ENCODE data around the gene CACNA2D1. TPM values are rescaled to one million over a fixed set of nuclear protein-coding genes. Genes with fewer than 3 reads are reported as not detected.

The CACNA2D1 gene
- total RNA-seq, 1 experiment from 2014 or later: 0.27 TPM

DNA sequence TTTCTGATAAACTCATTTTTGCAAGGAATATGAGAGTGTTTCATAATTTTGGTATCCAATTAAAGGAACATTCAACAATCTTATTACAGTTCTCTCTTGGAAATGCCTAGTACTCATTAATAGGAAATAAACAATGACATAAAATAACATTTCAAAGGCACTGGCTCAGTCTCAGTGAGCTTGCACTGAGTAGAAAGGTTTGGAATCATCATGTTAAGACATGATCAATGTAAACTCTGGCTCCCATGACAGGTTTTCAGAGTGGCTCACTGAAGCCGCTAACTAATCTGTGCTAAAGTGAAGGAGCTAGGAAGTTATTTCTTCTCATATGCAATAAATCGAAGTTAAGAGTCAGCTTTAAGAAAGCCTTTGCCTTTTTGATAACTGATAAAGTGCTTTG, 470.5 kb downstream of the CACNA2D1 start:
- Histone ChIP-seq H3K9me3 (ENCODE audit: control insufficient read depth in 1 of 2, insufficient read depth in 1 of 2, low read depth in 1 of 2, low read length in 2 of 2) (no peaks in the 10 kb centered on the region), H3K27ac (ENCODE audit: low read depth, low read length) (no peak overlapping the region), H3K27me3 (ENCODE audit: insufficient read depth, low read length) (no peaks in the 10 kb centered on the region), H3K4me3 (replicated peaks in 1 of 2; ENCODE audit: low read depth in 1 of 2, low read length in 2 of 2) (no peak overlapping the region), H3K9me2 (ENCODE audit: insufficient read depth) (no peaks in the 10 kb centered on the region; the same call in 1 of the 2 replicates), H3K4me2 (ENCODE audit: low read length) (no peak overlapping the region), H3K36me3 (ENCODE audit: control insufficient read depth in 1 of 2, insufficient read depth in 2 of 2, low read length in 2 of 2) (no peaks in the 10 kb centered on the region), H3K4me1 (ENCODE audit: control insufficient read depth in 1 of 2, insufficient read depth in 2 of 2, low read length in 2 of 2) (no peaks in the 10 kb centered on the region), H3K79me2 (ENCODE audit: insufficient read depth, low read length) (no peaks in the 10 kb centered on the region), H4K20me1 (ENCODE audit: insufficient read depth) (no peaks in the 10 kb centered on the region), H2AFZ (ENCODE audit: low read depth, low read length, poor library complexity, severe bottlenecking) (no peak overlapping the region), H3K9ac (ENCODE audit: low read length) (no peak overlapping the region)
- ATAC-seq (no peak), DNase-seq (ENCODE audit: low read depth, low spot score) (no peak)
- ChIA-PET RAD21 (ENCODE audit: low non-redundant PET in 1 of 2, low total read pairs in 2 of 2, uncharacterized antibody in 2 of 2, unreplicated experiment in 2 of 2) (no interaction called here), CTCF (no interaction called here), POLR2A (no interaction called here)
- no TSS peak for BruUV-seq (replicated peaks)
- intact Hi-C loops (cut with micrococcal nuclease): no loop called here
- TF ChIP-seq, protein P1, sequence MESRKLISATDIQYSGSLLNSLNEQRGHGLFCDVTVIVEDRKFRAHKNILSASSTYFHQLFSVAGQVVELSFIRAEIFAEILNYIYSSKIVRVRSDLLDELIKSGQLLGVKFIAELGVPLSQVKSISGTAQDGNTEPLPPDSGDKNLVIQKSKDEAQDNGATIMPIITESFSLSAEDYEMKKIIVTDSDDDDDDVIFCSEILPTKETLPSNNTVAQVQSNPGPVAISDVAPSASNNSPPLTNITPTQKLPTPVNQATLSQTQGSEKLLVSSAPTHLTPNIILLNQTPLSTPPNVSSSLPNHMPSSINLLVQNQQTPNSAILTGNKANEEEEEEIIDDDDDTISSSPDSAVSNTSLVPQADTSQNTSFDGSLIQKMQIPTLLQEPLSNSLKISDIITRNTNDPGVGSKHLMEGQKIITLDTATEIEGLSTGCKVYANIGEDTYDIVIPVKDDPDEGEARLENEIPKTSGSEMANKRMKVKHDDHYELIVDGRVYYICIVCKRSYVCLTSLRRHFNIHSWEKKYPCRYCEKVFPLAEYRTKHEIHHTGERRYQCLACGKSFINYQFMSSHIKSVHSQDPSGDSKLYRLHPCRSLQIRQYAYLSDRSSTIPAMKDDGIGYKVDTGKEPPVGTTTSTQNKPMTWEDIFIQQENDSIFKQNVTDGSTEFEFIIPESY (IDR thresholded peaks at IDR 0.05; ENCODE audit: extremely low read depth, insufficient replicate concordance, low read length): no peak
- TF ChIP-seq POLR2AphosphoS5 (IDR thresholded peaks at IDR 0.05; ENCODE audit: low read depth, low read length) (no peak), CBX3 (IDR thresholded peaks at IDR 0.05; ENCODE audit: low read depth) (no peak), SIN3A (IDR thresholded peaks at IDR 0.05; ENCODE audit: low read depth) (no peak), EGR1 (IDR thresholded peaks at IDR 0.05; ENCODE audit: low read depth) (no peak)
- TF ChIP-seq, protein P2, sequence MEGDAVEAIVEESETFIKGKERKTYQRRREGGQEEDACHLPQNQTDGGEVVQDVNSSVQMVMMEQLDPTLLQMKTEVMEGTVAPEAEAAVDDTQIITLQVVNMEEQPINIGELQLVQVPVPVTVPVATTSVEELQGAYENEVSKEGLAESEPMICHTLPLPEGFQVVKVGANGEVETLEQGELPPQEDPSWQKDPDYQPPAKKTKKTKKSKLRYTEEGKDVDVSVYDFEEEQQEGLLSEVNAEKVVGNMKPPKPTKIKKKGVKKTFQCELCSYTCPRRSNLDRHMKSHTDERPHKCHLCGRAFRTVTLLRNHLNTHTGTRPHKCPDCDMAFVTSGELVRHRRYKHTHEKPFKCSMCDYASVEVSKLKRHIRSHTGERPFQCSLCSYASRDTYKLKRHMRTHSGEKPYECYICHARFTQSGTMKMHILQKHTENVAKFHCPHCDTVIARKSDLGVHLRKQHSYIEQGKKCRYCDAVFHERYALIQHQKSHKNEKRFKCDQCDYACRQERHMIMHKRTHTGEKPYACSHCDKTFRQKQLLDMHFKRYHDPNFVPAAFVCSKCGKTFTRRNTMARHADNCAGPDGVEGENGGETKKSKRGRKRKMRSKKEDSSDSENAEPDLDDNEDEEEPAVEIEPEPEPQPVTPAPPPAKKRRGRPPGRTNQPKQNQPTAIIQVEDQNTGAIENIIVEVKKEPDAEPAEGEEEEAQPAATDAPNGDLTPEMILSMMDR (IDR thresholded peaks at IDR 0.05 in 2 of 3, conservative IDR thresholded peaks at IDR 0.05 in 1 of 3; ENCODE audit: borderline replicate concordance in 1 of 3, insufficient read depth in 1 of 3, low read depth in 2 of 3, low read length in 2 of 3): no peak

Measured in HCT116 (cell line).